ENCODE data around the gene PLPPR3.

The PLPPR3 gene

GRCh38 chr19:868458-869244, 46.9 kb upstream of the PLPPR3 start:
- DNase-seq, result no peak
- H3K9me3 Mint-ChIP-seq, result no peaks in the 10 kb centered on the region
- peaks cover 3% of the 10 kb centered on the region for H3K27me3 Mint-ChIP-seq (ENCODE audit: low read depth, poor library complexity)
- peaks cover 6% of the 10 kb centered on the region for H3K4me1 Mint-ChIP-seq
- no peak overlapping the region for H3K27ac Mint-ChIP-seq
- H3K36me3 Mint-ChIP-seq (ENCODE audit: low read depth), result peaks cover 36% of the 10 kb centered on the region
- TF ChIP-seq CTCF (IDR thresholded peaks at IDR 0.05), result no peak
- no peak overlapping the region for H3K4me3 Mint-ChIP-seq

DNA sequence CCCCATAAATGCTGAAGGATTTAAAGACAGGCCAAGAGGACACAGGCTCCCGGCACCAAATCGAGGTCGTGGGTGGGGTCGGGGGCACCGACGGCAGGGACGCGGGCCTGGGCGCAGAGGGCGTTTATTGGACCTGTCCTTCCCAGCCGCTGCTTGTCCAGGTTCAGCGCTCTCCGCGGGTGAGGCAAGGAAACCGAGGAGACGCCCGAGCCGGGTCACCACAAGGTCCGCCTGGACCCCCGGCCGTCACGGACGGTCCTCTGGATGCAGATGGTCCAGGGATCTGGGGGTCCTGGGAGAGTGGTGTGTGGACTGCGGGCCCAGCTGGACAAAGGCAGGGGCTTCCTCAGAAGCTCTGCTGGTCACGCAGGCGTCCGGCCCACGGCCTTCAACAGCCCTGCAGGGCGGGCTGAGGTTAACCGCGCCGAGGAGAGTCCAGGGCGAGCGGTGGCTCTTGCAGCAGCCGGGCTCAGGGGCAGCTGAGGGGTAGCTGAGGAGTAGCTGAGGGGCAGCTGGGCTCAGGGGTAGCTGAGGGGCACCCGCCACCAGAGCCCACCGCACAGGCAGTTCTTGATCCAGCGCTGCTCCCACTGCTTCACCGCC, 46.2 kb upstream of the PLPPR3 start:
- no peak for TF ChIP-seq CTCF (IDR thresholded peaks at IDR 0.05)
- peaks cover 36% of the 10 kb centered on the region for H3K36me3 Mint-ChIP-seq (ENCODE audit: low read depth)
- no peak overlapping the region for H3K4me3 Mint-ChIP-seq
- H3K9me3 Mint-ChIP-seq, result no peaks in the 10 kb centered on the region
- H3K4me1 Mint-ChIP-seq, result peaks cover 6% of the 10 kb centered on the region
- no peak for DNase-seq
- H3K27ac Mint-ChIP-seq, result no peak overlapping the region
- peaks cover 10% of the 10 kb centered on the region for H3K27me3 Mint-ChIP-seq (ENCODE audit: low read depth, poor library complexity)

- no peak overlapping the region for H3K27ac Mint-ChIP-seq
Measured at GRCh38 chr19:867301-867793, 45.6 kb upstream of the PLPPR3 start.

DNA sequence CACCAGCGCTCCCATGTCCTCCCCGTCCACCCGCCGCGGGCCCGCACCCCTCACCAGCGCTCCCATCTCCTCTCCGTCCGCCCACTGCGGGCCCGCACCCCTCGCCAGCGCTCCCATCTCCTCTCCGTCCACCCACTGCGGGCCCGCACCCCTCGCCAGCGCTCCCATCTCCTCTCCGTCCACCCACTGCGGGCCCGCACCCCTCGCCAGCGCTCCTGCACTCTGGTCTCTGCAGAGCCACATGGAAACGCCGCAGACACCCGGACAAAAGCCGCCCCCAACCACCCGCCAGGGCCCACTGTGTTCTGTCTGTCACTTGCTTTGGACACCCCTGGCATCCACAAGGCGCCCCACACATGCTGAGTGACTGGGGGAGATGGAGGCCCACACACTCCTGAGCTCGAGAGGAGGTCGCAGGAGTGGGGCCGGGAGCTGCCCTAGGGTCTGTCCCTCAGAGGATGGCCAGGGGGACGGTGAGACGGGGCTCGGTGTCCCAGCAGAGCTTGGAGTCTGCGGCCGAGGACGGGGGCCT, 45.1 kb upstream of the PLPPR3 start:
- no peak for TF ChIP-seq CTCF (IDR thresholded peaks at IDR 0.05)
- Mint-ChIP-seq H3K4me1 (peaks cover 6% of the 10 kb centered on the region), H3K27me3 (ENCODE audit: low read depth, poor library complexity) (peaks cover 21% of the 10 kb centered on the region), H3K9me3 (no peaks in the 10 kb centered on the region), H3K36me3 (ENCODE audit: low read depth) (peaks cover 36% of the 10 kb centered on the region), H3K4me3 (no peak overlapping the region), H3K27ac (no peak overlapping the region)
- no peak for DNase-seq

More at GRCh38 chr19:867301-867793, 45.6 kb upstream of the PLPPR3 start:
- Mint-ChIP-seq H3K4me1 (peaks cover 6% of the 10 kb centered on the region), H3K36me3 (ENCODE audit: low read depth) (peaks cover 36% of the 10 kb centered on the region), H3K9me3 (no peaks in the 10 kb centered on the region), H3K27me3 (ENCODE audit: low read depth, poor library complexity) (peaks cover 16% of the 10 kb centered on the region), H3K4me3 (no peak overlapping the region)
- TF ChIP-seq CTCF (IDR thresholded peaks at IDR 0.05), result no peak
- DNase-seq, result no peak

DNA sequence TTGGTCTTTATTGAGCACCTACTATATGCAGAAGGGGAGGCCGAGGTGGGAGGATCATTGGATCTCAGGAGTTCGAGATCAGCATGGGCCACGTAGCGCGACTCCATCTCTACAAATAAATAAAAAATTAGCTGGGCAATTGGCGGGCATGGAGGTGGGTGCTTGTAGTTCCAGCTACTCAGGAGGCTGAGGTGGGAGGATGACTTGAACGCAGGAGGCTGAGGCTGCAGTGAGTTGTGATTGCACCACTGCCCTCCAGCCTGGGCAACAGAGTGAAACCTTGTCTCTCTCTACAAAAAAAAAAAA, 41.5 kb upstream of the PLPPR3 start:
- Mint-ChIP-seq H3K27ac (no peak overlapping the region), H3K4me1 (peaks cover 6% of the 10 kb centered on the region), H3K4me3 (no peak overlapping the region), H3K36me3 (ENCODE audit: low read depth) (peaks cover 13% of the 10 kb centered on the region), H3K27me3 (ENCODE audit: low read depth, poor library complexity) (peaks cover 48% of the 10 kb centered on the region), H3K9me3 (no peaks in the 10 kb centered on the region)
- DNase-seq, result no peak
- TF ChIP-seq CTCF (IDR thresholded peaks at IDR 0.05), result no peak

All from nephron progenitor cell (in vitro differentiated cells).